Measurements from ENCODE around the gene RNF213.
"Not testable (repeated sequence)": the region's sequence is repeated elsewhere in the genome, so short reads cannot be mapped to it uniquely, and the experiment has no call there.

Gene RNF213

DNA sequence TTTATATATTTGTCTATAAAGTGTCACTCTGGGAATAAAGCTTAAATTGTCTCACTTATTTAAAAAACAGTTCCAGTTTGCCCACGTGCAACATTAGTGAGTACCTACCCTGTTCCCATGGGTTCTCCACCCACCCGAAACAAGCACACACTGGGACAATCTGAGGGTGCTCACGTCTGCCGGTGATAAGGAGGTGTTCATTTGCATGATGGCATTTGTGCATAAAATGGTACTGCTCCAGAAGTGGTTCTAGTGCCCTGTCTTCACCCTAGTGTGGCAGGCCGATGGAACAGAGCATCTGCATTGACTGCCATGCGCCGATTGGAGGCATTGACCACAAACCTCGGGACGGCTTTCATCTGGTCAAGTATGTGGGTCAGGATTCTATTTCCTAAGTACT is 118.7 kb downstream of the RNF213 start:
- DNase-seq = no peak

DNA sequence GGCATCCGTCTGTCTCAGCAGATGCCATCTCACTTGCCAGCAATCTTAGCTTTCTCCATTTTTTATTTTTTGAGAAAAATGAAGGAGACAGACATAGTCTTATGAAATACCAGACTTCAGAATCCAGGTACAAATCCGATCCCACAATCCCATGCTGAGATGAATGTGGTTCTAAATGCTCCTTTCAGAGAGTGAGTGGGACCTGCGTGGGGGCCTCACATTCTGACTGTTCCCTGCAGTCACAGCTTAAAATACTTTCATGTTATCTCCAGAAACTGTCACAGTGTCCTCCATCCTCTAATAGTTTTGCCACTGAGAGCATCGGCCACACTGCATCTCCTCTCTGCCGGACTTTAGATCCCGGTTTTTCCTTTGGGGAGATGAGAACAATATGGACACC is 119.4 kb downstream of the RNF213 start:
- no peak for DNase-seq

DNA sequence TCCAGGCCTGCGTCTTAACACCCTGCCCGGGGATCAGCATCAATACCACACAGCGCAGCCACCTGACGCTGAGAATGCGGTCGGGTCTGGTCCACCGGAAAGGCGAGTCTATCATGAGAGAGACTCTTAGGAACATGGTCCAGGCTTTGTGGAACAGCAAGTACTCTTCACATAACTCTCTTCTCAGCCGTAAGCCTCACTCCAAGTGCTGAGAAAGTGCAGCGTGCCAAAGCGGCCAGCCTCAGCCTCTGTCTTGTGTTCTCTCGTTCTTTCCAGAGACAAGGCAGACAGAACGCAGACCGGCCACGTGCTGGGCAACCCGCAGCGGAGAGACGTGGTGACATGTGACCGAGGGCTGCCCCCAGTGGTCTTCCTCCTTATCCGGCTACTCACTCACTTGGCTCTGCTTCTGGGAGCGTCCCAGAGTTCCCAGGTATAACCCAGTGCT is 119.9 kb downstream of the RNF213 start:
- DNase-seq = no peak

DNA sequence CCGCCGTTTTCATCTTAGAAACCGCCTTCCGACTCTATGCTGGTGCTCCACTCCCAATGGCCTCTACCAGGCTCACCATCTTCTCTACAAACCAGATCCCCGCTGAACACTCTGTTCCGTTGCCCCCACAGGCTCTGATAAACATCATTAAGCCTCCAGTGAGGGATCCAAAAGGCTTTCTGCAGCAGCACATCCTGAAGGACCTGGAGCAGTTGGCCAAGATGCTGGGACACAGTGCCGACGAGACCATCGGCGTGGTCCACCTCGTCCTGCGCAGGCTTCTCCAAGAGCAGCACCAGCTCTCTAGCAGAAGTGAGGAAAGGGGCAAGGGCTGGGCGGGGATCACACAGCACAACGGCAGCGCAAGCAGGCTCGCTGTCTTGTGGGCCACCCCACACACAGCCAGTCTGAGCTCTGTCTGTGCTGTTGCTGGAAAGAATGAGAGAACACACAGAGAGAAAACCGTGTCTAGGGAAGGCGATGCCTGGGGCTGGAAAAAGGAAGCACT is 120.8 kb downstream of the RNF213 start:
- DNase-seq = no peak

DNA sequence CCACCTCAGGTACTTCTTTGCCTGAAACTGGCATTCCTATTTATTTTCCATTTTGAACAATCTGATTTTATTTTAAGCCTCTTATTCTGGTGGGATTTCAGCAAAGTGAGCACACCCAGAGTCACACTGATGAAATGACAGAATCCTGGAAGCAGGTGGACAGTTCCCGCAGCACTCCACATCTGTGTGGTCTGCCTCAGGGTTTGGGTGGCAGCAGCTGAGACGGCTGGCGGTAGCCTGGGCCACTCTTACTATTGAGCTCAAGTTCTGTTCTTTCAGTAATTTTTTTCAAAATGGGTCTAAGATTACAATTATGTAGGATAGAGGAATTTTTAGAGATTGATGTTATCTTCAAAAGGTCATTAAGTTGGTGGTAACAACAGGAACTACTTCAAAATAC is 121.8 kb downstream of the RNF213 start:
- DNase-seq = no peak

DNA sequence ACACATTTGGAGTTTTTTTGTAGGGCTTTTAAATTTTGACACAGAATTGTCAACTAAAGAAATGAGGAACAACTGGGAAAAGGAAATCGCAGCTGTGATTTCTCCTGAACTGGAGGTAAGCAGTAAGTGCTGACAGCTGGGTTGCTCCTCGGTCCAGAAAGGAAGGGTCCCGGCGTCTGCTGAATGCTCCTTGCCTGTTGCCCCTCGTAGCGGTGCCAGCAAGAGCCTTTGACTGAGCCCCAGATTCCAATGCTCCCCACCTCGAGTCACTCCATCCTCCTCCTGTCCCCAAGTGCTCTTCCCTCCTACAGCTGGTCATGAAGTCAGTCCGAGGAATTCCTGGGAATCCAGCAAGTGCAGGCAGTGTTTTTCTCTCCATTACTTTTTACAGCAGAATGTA is 122.3 kb downstream of the RNF213 start:
- no peak for DNase-seq

DNA sequence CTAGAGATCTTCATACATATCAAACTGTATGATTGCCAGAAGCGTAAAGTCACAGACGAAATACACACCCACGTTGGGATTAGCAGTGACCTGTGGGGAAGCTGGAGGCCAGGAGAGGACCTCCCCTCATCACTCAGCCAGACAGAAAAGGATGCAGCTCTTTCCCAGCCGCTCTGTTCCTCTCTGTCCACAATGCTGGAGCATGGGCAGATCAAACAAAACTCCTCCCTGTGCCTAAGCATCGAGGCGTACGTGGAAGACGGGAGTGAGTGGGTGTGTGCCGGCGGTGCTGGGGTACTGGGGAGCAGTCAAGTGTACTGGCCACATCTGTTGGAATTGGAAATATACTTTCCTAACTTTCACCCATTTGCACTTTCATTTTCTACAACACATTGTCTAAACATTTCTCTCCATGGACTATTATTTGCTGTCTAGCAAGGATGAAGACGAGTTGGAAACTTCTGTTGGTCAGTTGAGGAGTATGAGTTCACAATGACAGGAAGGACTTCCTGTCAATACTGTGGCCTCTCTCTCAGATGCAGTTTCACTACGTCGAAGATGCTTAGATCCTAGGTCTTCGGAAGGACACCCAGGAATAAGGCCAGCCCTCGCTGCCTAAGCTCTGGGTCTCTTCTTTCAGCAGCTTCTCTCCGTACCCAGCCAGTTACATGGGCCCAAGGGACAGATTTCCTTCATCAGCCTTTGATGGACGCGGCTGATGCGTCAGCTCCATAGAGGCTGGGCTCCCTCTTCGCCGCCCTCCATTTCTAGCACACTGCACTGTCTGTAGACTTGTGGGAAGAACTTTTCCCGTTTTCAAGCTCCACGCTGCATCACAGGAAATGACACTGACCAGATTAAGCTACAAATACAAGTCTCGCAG is 123.7 kb downstream of the RNF213 start:
- DNase-seq = no peak

DNA sequence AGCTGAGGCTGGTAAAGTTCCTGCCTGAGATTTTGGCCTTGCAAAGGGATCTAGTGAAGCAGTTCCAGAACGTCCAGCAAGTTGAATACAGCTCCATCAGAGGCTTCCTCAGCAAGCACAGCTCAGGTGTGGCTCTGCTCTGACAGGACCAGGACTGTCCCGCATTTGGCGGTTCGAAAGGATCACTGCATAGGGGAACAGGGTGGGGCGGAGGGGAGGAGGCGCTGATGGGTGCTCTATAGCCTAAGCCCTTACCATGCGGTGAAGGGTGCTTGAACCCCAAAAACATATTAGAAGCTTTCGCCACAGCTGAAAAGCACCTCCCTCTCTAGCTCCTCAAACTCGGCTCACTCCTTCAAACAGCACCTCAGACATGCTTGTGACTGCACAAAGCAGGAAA is 124.4 kb downstream of the RNF213 start:
- no peak for DNase-seq

DNA sequence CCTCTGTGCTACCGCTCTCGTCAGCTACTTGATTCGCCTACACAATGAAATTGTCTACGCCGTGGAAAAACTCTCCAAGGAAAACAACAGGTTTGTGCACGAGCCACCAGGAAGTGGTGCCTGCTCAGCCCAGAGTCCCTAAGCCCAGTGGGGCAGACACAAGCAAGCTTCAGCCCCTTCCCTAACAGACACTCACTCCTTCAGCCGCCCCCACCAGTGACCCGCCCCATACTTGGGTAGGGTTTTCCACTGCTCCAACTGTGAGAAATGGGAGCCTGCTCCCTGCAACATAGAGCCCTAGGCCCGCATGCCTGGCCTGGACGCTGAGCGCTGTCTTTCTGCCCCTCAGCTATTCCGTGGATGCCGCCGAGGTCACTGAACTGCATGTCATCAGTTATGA is 125.7 kb downstream of the RNF213 start:
- DNase-seq = no peak

DNA sequence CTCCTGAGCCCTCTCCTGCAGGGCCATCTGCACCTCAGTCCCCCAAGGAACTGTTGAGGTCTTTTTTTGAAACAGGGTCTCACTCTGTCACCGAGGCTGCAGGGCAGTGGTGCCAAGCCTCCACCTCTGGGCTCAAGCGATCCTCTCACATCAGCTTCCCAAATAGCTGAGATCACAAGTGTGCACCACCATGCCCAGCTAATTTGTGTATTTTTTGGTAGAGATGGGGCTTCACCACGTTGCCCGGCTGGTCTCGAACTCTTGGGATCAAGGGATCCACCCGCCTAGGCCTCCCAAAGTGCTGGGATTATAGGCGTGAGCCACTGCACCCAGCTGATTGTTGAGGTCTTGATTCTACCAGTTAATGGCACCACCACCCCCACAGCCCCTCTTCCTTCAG is 126.4 kb downstream of the RNF213 start:
- no peak for DNase-seq

DNA sequence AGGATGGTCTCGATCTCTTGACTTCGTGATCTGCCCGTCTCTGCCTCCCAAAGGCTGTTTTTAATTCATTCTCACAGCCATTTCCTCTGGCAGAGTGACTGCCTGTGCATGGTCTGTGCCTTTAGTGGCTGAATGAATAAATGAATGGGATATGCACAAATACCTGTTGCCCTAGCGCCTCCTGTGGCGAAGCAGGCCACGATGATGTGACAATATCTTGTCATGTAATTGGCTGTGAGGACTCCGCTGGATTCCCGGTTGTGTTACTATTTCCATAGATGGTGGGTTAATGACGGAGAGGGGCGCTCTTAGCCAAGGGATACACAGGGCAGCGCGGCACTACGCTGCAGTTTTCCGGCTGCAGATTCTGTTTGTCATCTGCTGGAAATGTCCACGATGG is 127.5 kb downstream of the RNF213 start:
- DNase-seq = no peak

DNA sequence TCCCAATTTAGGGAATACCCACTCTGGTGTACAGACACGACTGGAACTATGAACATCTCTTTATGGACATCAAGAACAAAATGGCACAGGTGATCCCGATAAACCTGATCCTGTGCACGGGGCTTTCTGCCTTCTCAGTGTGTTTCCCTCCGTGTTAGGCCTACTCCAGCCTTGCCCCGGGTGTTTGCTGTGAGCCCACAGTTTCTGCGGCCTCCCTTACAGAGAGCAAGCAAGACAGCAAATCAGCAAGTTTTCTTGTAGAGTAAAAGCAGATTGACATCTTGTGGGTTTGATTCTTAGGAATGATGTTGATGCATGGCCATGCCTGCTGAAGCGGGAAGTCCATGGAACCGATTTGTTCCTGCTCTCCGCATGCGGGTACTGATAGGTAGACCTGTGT is 127.9 kb downstream of the RNF213 start:
- DNase-seq = no peak

DNA sequence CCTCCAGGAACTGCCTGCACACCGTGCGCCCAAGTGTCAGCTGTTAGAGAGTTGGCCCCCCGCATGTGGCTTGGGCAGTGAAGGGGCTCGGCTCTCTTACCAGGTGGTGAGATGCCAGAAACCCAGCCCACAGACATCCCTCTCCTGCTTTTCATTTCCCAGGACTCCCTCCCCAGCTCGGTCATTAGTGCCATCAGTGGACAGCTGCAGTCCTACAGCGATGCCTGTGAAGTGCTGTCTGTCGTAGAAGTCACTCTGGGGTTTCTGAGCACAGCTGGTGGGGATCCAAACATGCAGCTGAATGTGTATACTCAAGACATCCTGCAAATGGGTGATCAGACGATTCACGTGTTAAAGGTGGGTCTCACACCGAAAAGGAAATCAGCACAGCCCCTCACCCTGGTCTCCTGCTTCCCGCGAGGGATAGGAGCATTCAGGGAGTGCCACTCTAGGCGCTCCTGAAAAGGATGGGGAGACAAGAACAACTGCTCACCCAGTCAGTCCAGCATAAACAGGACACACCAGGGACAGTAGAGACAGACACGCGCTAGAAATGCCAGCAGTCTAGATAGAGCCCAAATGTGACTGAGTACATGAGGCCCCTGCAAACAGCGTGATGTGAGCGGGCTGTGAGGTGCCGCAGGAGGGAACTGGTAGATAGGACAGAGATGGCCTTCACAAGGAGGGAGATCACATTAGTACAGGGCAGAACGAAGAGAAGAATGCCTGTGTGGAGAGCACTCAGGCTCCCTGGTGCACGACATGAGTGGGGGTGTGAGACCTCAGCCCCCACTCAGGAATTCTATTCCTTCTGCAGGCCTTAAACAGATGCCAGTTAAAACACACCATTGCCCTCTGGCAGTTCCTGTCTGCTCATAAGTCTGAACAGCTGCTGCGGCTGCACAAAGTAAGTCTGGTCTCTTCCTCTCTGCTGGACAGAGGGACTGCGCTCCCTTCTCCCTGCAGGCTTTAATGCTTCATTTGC is 128.7 kb downstream of the RNF213 start:
- DNase-seq = no peak

DNA sequence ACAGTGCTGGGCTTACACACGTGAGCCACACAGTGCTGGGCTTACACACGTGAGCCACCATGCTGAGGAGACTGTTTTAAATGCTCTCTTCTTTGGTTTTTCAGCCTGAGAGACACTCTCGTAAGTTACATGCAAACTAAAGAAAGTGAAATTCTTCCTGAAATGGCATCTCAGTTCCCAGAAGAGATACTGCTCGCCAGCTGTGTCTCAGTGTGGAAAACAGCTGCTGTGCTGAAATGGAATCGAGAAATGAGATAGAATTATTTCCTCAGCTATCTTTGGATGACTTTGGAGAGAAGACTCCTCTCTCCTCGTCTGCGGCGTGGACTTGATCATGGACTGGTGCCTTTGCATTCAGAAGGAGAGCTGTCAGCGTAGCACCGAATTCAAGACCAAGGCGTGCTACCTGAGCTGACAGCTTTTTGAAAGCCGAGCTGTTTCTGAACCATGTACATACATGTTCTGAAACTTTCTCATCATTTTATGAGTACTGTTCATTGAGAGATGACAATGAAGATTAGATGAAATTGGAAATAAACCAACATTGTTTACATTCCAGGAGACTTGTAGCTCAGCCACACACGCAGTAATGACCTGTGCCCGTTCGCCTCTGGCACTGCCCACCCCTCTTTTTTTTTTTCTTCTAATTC is 132.7 kb downstream of the RNF213 start:
- no peak for DNase-seq

DNA sequence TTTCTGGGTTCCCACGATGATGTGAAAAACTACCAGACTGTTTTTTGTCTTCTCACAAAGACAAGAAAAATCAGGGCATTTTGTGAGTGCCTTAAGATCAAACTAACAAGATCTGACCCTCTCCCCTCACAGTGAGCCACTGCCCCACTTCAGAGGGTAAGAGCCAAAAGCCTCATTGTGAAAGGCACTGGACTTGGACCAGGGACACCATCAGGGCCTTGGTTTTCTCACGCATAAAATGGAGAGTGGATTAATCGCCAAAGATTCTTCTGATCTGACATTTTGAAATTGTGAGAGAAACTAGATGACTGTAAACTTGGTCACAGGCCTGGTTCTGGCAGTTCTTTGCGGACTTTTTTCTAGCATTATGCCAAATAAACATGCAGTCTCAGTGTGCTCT is 133.3 kb downstream of the RNF213 start:
- no peak for DNase-seq

DNA sequence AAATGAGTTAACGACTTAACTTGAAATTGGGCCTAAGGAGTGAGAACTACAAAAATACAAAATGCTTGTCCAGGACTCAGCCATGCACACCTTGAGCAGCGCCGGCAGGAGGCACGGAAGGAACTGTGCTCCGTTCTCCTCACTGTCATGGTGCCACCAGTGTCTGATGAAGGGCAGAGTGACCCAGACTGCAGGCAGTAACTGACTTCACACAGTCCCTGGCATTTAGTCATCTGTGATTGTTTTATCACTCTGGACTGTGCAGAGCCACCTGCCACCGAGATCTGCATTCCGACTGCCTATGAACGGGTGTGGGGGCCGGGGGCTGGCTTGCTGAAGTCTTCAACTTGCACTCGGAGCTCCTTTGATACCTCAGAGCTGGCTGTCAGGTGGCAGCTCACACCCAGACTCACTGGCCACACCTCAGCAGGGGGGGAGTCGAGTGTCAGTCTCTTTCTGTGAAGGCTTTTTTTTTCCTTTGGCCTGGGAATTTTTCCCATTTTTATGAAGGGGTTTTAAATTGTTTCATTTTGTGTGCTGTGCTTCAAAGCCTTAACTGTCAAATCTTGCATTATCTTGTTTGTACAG is 134.1 kb downstream of the RNF213 start:
- no peak for DNase-seq

DNA sequence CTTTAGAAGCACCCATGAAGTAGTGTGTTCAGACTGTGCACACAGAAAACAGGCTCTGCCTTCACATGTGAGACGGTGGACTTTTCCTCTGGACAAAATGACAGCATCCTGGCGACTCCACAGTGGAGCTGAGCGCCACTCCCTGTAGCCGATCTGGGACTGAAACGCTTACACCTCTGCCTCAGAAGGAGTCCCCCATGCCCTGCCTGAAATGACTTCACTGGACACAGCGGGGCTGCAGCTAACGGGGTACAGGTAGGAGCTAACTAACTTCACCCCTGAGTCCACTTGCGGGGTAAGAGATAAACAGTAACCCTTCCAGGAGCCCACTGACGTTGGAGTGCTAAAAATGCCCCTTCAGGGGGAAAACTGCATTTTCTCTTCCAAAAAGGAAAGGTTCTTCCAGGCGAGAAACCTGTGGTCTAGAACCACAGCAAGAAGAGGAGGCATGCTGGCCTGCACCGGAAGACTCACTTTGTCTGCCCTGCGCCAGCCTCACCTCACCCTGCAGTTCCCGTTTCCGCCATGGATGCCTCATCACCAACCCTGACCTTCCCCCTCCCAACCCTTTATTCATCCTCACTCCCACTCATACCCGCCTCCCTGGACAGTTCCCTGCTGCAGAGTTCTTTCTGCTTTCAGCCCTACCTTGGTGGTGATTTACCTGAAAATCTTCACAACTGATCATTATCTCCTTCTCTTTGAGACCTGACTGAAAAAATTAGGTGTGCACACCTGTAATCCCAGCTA is 134.9 kb downstream of the RNF213 start:
- DNase-seq = no peak

DNA sequence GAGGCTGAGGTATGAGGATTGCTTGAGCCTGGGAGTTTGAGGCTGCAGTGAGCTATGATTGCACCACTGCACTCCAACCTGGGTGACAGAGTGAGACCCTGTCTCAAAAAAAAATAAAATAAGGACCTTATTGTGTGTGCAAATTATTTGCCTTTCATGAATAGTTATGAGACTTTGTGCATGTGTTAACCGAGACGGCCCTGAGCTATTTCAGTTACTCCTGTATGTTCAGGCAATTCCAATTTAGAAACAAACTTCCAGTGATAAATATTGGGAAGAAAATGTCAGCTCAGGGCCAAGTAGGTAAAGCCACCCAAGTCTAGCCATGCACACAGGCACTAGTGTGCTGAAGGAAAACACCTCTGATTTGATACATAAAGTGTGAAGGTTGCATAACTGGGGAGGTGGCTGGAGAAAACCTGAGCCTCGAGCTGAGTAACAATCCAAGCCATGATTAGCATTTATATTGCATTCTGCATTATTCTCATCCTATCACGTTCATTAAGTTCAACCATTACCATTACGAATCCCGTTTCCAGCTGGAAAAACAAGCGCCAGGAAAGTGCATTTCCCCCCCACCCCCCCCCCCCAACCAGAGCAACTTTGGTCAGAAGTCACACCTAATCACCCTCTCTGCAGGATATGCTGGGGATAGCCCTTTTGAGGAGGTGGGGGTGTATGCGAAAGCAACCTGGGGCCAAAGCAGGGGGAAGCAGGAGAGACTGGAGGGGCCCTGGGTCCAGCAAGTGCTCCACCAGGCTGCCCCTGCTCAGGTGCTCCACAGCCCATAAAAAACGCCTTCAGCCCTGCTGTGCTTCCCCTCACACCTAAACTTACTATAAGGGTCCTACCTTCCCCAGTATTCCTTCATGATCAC is 135.7 kb downstream of the RNF213 start:
- no peak for DNase-seq

DNA sequence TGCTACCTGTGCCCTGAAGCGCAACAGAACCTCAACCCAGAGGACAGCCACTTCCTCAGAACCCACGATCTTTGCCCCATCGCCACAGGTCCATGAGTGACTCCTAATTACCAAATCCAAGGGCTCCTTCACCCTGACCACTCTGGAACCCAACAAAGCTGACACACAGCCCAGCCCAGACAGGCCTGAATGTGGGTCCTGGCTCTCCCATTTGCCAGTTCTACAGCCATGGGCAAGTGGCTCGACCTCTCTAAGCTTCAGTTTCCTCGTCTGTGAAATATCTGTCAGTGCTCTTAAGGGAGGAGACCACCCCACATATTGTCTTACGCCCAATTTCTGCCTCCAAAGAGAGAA is 136.4 kb downstream of the RNF213 start:
- DNase-seq = no peak

DNA sequence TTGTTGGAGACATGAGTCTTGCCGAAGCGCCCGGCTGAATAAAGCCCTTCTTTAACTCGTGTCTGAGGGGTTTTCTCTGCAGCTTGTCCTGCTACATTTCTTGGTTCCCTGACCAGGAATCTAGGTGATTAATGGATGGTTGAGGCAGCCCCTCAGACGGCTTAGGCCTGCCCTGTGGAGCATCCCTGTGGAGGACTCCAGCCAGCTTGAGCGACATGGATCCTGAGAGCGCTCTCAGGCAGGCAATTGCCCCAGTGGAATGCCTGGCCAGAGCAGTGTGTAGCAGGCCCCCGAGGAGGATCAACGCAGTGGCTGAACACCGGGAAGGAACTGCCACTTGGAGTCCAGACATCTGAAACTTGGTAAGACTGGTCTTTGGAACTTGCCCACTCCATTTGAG is 137.0 kb downstream of the RNF213 start:
- no peak for DNase-seq

DNA sequence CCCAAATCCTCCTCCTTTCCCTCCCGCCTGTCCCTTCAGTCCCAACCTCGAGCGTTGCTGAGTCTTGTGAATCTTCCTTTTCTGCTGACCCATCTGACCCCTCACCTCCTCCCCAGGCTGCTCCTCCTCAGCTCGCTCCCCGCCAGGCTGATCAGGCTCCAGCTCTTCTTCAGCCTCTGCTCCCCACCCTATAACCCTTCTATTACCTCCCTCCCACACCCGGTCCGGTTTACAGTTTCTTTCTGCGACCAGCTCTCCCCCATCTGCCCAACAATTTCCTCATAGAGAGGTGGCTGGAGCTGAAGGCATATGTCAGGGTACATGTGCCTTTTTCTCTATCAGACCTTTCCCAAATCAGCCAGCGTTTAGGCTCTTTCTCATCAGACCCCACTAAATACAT is 140.4 kb downstream of the RNF213 start:
- not testable (repeated sequence) for DNase-seq
